ENCODE results near the gene PTCHD4.

Gene PTCHD4

GRCh38 chr6:48099713-48100587 lies 11.0 kb downstream of the PTCHD4 start:
- no peak for DNase-seq

- no peak for DNase-seq
Observed at GRCh38 chr6:48098923-48099322, 12.1 kb downstream of the PTCHD4 start.

- DNase-seq: no peak
Observed at GRCh38 chr6:48092550-48093217, 18.3 kb downstream of the PTCHD4 start.

GRCh38 chr6:48090546-48090945 lies 20.5 kb downstream of the PTCHD4 start:
- peak; percentile 16 for DNase-seq

GRCh38 chr6:48087448-48087847 lies 23.5 kb downstream of the PTCHD4 start:
- DNase-seq: no peak

- no peak for DNase-seq
Observed at GRCh38 chr6:48086187-48086586, 24.8 kb downstream of the PTCHD4 start.

- DNase-seq: no peak
Observed at GRCh38 chr6:48085131-48085741, 25.8 kb downstream of the PTCHD4 start.

GRCh38 chr6:48084201-48084600 lies 26.8 kb downstream of the PTCHD4 start:
- peak; percentile 49 for DNase-seq

- DNase-seq: no peak
Observed at GRCh38 chr6:48080227-48081009, 30.6 kb downstream of the PTCHD4 start.

GRCh38 chr6:48078120-48078519 lies 32.9 kb downstream of the PTCHD4 start:
- DNase-seq: no peak

- DNase-seq: no peak
Observed at GRCh38 chr6:48075181-48075580, 35.8 kb downstream of the PTCHD4 start.

GRCh38 chr6:48073976-48074767 lies 36.8 kb downstream of the PTCHD4 start:
- no peak for DNase-seq

GRCh38 chr6:48071833-48072232 lies 39.2 kb downstream of the PTCHD4 start:
- DNase-seq: no peak

- DNase-seq: no peak
Observed at GRCh38 chr6:48069280-48069679, 41.7 kb downstream of the PTCHD4 start.

- DNase-seq: no peak
Observed at GRCh38 chr6:48068278-48069251, 42.4 kb downstream of the PTCHD4 start.

- no peak for DNase-seq
Observed at GRCh38 chr6:48067886-48068277, 43.1 kb downstream of the PTCHD4 start.

GRCh38 chr6:48067148-48067712 lies 43.8 kb downstream of the PTCHD4 start:
- DNase-seq: no peak

- DNase-seq: no peak
Observed at GRCh38 chr6:48061265-48061990, 49.6 kb downstream of the PTCHD4 start.

Measured in inflammatory macrophage treated with lipopolysaccharide for 4 hours (primary cell).